Measurements from ENCODE around the gene ZNF521. TPM values are rescaled to one million over a fixed set of nuclear protein-coding genes. Genes with fewer than 3 reads are reported as not detected.

Gene ZNF521
- total and polyA plus RNA-seq, 9 donors, result 24.3 to 51.3 (median 44.1) TPM

DNA sequence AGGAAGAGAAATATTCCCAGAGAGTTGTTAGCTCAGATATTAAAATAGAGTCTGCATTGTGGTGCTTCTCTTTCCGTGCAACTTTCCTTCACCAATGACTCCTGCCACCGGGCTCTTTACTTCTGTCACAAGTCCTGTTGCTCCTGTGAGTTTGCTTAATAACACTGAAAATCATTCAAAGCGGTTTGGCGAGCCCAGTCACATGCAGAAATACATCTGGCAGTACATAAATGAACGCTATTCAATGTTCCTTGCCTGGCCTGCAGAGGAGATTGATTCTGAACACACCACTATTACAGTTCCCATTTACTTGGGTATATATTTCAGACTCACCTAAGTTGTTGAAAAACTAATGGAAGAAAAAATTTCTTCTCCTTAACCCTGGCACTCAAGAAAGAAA is 276.6 kb downstream of the ZNF521 start:
- WGBS, 3 donors, result 92 to 94% (median 94%) methylated on average over 5 of the region's 5 CpGs
- no peak overlapping the region for H3K4me3 ChIP-seq
- H3K27me3 ChIP-seq, result no peaks in the 10 kb centered on the region
- intact Hi-C loops (cut with DNase I), result no loop called here
- H3K36me3 ChIP-seq, result no peaks in the 10 kb centered on the region
- no peak overlapping the region for H3K27ac ChIP-seq
- no peaks in the 10 kb centered on the region for H3K9me3 ChIP-seq
- no peaks in the 10 kb centered on the region for H3K4me1 ChIP-seq (ENCODE audit: insufficient read depth)
- TF ChIP-seq, protein P1, sequence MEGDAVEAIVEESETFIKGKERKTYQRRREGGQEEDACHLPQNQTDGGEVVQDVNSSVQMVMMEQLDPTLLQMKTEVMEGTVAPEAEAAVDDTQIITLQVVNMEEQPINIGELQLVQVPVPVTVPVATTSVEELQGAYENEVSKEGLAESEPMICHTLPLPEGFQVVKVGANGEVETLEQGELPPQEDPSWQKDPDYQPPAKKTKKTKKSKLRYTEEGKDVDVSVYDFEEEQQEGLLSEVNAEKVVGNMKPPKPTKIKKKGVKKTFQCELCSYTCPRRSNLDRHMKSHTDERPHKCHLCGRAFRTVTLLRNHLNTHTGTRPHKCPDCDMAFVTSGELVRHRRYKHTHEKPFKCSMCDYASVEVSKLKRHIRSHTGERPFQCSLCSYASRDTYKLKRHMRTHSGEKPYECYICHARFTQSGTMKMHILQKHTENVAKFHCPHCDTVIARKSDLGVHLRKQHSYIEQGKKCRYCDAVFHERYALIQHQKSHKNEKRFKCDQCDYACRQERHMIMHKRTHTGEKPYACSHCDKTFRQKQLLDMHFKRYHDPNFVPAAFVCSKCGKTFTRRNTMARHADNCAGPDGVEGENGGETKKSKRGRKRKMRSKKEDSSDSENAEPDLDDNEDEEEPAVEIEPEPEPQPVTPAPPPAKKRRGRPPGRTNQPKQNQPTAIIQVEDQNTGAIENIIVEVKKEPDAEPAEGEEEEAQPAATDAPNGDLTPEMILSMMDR (IDR thresholded peaks at IDR 0.05), result no peak
- TF ChIP-seq POLR2A (IDR thresholded peaks at IDR 0.05) (no peak), EP300 (IDR thresholded peaks at IDR 0.05) (no peak)
- no peak for DNase-seq

DNA sequence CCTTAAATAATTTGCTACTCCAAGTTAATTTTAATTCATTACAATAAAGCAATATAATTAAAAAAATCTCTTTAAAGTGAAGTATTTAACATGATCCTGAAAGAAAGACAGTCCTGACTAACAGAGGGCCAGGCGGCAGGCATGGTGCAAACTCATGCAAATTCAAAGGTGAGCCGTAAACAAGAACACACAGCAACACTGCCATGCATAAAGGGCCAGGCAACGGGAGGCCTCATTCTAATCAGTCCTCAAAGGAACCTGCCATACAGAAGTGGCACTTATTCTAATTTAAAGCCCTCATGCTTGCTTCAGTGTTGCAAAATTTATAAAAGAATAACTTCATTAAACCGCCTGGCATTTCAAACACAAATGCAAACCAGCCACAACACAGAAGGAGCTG is 277.0 kb downstream of the ZNF521 start:
- intact Hi-C loops (cut with DNase I), result no loop called here
- TF ChIP-seq, protein P1 (IDR thresholded peaks at IDR 0.05), result no peak
- TF ChIP-seq POLR2A (IDR thresholded peaks at IDR 0.05) (no peak), EP300 (IDR thresholded peaks at IDR 0.05) (no peak)
- Histone ChIP-seq H3K9me3 (no peaks in the 10 kb centered on the region), H3K4me1 (ENCODE audit: insufficient read depth) (no peaks in the 10 kb centered on the region), H3K27ac (no peak overlapping the region), H3K36me3 (no peaks in the 10 kb centered on the region), H3K4me3 (no peak overlapping the region), H3K27me3 (no peaks in the 10 kb centered on the region)
- no peak for DNase-seq
- 93 to 95% (median 94%) methylated on average over 4 of the region's 4 CpGs for WGBS, 3 donors

DNA sequence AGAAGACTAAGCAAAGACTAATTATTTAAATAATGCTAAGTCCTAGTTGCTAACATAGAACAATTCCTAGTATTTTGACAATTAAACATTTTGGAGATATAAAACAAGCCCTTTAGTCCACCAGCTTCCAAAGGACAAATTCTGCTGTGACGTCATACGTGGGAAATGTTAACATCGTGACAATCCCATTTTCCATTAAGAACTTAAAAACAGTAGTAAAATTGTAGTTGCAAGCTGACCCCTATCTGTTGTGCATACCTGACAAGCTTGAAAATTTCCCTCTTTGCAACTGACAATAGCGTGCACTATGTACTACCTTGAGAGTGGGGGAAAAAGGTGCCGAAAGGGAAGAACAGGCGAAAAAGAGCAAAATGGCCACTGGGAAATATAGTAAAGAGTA is 279.8 kb downstream of the ZNF521 start:
- H3K4me3 ChIP-seq, result no peak overlapping the region
- H3K27ac ChIP-seq, result no peak overlapping the region
- TF ChIP-seq, protein P1 (IDR thresholded peaks at IDR 0.05), result no peak
- TF ChIP-seq POLR2A (IDR thresholded peaks at IDR 0.05) (no peak), EP300 (IDR thresholded peaks at IDR 0.05) (no peak)
- H3K36me3 ChIP-seq, result no peaks in the 10 kb centered on the region
- WGBS, 3 donors, result 96 to 98% (median 97%) methylated on average over 6 of the region's 6 CpGs
- no peak for DNase-seq
- H3K27me3 ChIP-seq, result no peaks in the 10 kb centered on the region
- intact Hi-C loops (cut with DNase I), result no loop called here
- H3K4me1 ChIP-seq (ENCODE audit: insufficient read depth), result no peaks in the 10 kb centered on the region
- H3K9me3 ChIP-seq, result no peaks in the 10 kb centered on the region

DNA sequence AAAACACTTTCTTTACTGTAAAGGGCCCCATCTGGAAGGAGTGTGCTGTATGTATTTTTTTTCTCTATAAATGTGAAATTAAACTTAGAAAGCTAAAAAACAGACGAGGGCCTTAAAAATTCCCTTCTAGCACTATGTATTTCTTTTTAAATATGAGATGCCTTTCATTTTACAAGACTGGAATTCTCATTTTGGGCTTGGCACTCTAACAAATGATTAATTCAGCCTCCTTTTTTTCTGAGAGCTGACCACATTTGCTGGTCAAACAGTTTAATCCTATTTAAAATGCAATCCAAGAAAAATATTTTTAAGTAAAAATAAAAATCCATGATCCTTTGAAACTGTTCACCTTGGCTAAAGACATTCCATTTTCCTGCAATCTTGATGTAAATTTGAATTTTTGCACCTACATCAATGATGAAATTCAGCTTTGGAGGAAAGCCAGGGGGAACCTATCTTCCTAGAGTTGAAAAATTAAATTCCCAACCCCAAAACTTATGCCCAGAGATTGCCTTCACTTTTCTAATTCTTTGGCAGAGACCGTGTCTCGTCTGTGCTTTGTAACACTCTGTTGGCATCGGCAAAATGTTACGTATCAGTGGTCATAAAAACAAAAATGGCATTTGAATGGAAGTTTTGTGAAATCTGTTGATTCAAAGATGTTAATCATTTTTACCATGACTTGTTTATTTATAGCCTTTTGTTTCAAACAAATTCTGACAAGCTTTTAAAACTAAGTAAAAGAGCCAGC is 284.5 kb downstream of the ZNF521 start:
- WGBS, 3 donors, result 62 to 72% (median 66%) methylated on average over 5 of the region's 5 CpGs
- no peaks in the 10 kb centered on the region for H3K27me3 ChIP-seq
- DNase-seq, result no peak
- no peaks in the 10 kb centered on the region for H3K4me1 ChIP-seq (ENCODE audit: insufficient read depth)
- TF ChIP-seq POLR2A (IDR thresholded peaks at IDR 0.05) (no peak), EP300 (IDR thresholded peaks at IDR 0.05) (no peak)
- TF ChIP-seq, protein P1 (IDR thresholded peaks at IDR 0.05), result no peak
- no peak overlapping the region for H3K4me3 ChIP-seq
- no peak overlapping the region for H3K27ac ChIP-seq
- no peaks in the 10 kb centered on the region for H3K36me3 ChIP-seq
- H3K9me3 ChIP-seq, result no peaks in the 10 kb centered on the region
- intact Hi-C loops (cut with DNase I), result no loop called here
